Measurements from ENCODE around the gene SYNGR3. TPM values are rescaled to one million over a fixed set of nuclear protein-coding genes. Genes with fewer than 3 reads are reported as not detected.
A peak's percentile ranks its signal among the peaks of the same experiment; 100 is the strongest.

The SYNGR3 gene
- total and polyA plus RNA-seq, 5 donors from 2014 or later = 0.82 to 3.2 (median 1.4) TPM; not detected in 1

GRCh38 chr16:2024032-2024420 lies 34.3 kb downstream of the SYNGR3 start:
- Histone ChIP-seq H3K4me3 (ENCODE audit: low read depth, low read length) (no peak overlapping the region), H3K4me1 (ENCODE audit: control insufficient read depth, insufficient read depth, low read length, poor library complexity, severe bottlenecking) (peaks cover 42% of the 10 kb centered on the region), H3K9me3 (ENCODE audit: control insufficient read depth in 2 of 2, low read length in 2 of 2) (no peaks in the 10 kb centered on the region), H3K36me3 (ENCODE audit: control insufficient read depth, insufficient read depth, low read length) (no peaks in the 10 kb centered on the region), H3K27ac (ENCODE audit: insufficient read depth, low read length, poor library complexity, severe bottlenecking) (no peak overlapping the region), H3K27me3 (ENCODE audit: control insufficient read depth, insufficient read depth, low read length) (no peaks in the 10 kb centered on the region)
- no peaks in the 10 kb centered on the region for H3K9me3 Mint-ChIP-seq
- H3K27ac Mint-ChIP-seq = peak overlapping the region in 1 of 3 donors; percentile 62
- no peaks in the 10 kb centered on the region for H3K36me3 Mint-ChIP-seq
- H3K4me1 Mint-ChIP-seq = peaks cover 0 to 25% (median 6%) of the 10 kb centered on the region in 4 donors
- ATAC-seq (ENCODE audit: low read depth in 2 of 2) (no peak), DNase-seq (no peak)
- H3K27me3 Mint-ChIP-seq = peaks cover 51% of the 10 kb centered on the region
- H3K4me3 Mint-ChIP-seq = peak overlapping the region in 2 of 4 donors; percentile 22 to 52

GRCh38 chr16:2025251-2025650 lies 35.5 kb downstream of the SYNGR3 start:
- Mint-ChIP-seq H3K9me3 (no peaks in the 10 kb centered on the region), H3K36me3 (no peaks in the 10 kb centered on the region), H3K4me3 (peak overlapping the region in 1 of 4 donors; percentile 57), H3K4me1 (peaks cover 0 to 25% (median 6%) of the 10 kb centered on the region in 4 donors), H3K27me3 (peaks cover 50% of the 10 kb centered on the region), H3K27ac (no peak overlapping the region)
- no peaks in the 10 kb centered on the region for H3K36me3 ChIP-seq (ENCODE audit: control insufficient read depth, insufficient read depth, low read length)
- no peak overlapping the region for H3K27ac ChIP-seq (ENCODE audit: insufficient read depth, low read length, poor library complexity, severe bottlenecking)
- ATAC-seq (ENCODE audit: low read depth in 2 of 2) = no peak
- peaks cover 33% of the 10 kb centered on the region for H3K4me1 ChIP-seq (ENCODE audit: control insufficient read depth, insufficient read depth, low read length, poor library complexity, severe bottlenecking)
- no peaks in the 10 kb centered on the region for H3K27me3 ChIP-seq (ENCODE audit: control insufficient read depth, insufficient read depth, low read length)
- DNase-seq = no peak
- no peaks in the 10 kb centered on the region for H3K9me3 ChIP-seq (ENCODE audit: control insufficient read depth in 2 of 2, low read length in 2 of 2)
- H3K4me3 ChIP-seq (ENCODE audit: low read depth, low read length) = no peak overlapping the region

- Histone ChIP-seq H3K36me3 (ENCODE audit: control insufficient read depth, insufficient read depth, low read length) (no peaks in the 10 kb centered on the region), H3K4me3 (ENCODE audit: low read depth, low read length) (no peak overlapping the region), H3K27ac (ENCODE audit: insufficient read depth, low read length, poor library complexity, severe bottlenecking) (no peak overlapping the region), H3K27me3 (ENCODE audit: control insufficient read depth, insufficient read depth, low read length) (no peaks in the 10 kb centered on the region), H3K9me3 (ENCODE audit: control insufficient read depth in 2 of 2, low read length in 2 of 2) (no peaks in the 10 kb centered on the region), H3K4me1 (ENCODE audit: control insufficient read depth, insufficient read depth, low read length, poor library complexity, severe bottlenecking) (peaks cover 29% of the 10 kb centered on the region)
- DNase-seq = no peak
- Mint-ChIP-seq H3K4me1 (peaks cover 0 to 23% (median 6%) of the 10 kb centered on the region in 4 donors), H3K36me3 (no peaks in the 10 kb centered on the region), H3K9me3 (no peaks in the 10 kb centered on the region), H3K4me3 (peak overlapping the region in 3 of 4 donors; percentile 43 to 61 (median 57)), H3K27ac (peak overlapping the region in 1 of 3 donors; percentile 56), H3K27me3 (peaks cover 44% of the 10 kb centered on the region)
- ATAC-seq (ENCODE audit: low read depth in 2 of 2) = no peak
Measured at GRCh38 chr16:2025878-2026460, 36.2 kb downstream of the SYNGR3 start.

GRCh38 chr16:2026461-2027023 lies 36.8 kb downstream of the SYNGR3 start, which contains the start of gene NHERF2:
Gene NHERF2 (plus strand): TSS chr16:2026902. CDS start chr16:2027006, 104 bp downstream.
- H3K9me3 ChIP-seq (ENCODE audit: control insufficient read depth in 2 of 2, low read length in 2 of 2) = no peaks in the 10 kb centered on the region
- Mint-ChIP-seq H3K4me3 (peak within 1 kb of the TSS; percentile 69 to 84 (median 83)), H3K4me1 (peaks cover 0 to 23% (median 6%) of the 10 kb centered on the region in 4 donors), H3K27me3 (peaks cover 38% of the 10 kb centered on the region), H3K36me3 (no peaks in the 10 kb centered on the region), H3K27ac (peak within 1 kb of the TSS in 2 of 3 donors; percentile 31 to 56), H3K9me3 (no peaks in the 10 kb centered on the region)
- no peaks in the 10 kb centered on the region for H3K36me3 ChIP-seq (ENCODE audit: control insufficient read depth, insufficient read depth, low read length)
- H3K27me3 ChIP-seq (ENCODE audit: control insufficient read depth, insufficient read depth, low read length) = no peaks in the 10 kb centered on the region
- H3K4me3 ChIP-seq (ENCODE audit: low read depth, low read length) = no peak within 1 kb of the TSS
- ATAC-seq (ENCODE audit: low read depth in 2 of 2) (peak in 1 of 2 donors; percentile 20), DNase-seq (peak in 1 of 3 donors; percentile 27)
- no peak within 1 kb of the TSS for H3K27ac ChIP-seq (ENCODE audit: insufficient read depth, low read length, poor library complexity, severe bottlenecking)
- peaks cover 29% of the 10 kb centered on the region for H3K4me1 ChIP-seq (ENCODE audit: control insufficient read depth, insufficient read depth, low read length, poor library complexity, severe bottlenecking)

- Mint-ChIP-seq H3K36me3 (no peaks in the 10 kb centered on the region), H3K27ac (peak overlapping the region in 1 of 3 donors; percentile 31), H3K27me3 (peaks cover 32% of the 10 kb centered on the region), H3K9me3 (no peaks in the 10 kb centered on the region), H3K4me3 (peak overlapping the region; percentile 69 to 84 (median 83)), H3K4me1 (peaks cover 0 to 23% (median 6%) of the 10 kb centered on the region in 4 donors)
- DNase-seq = no peak
- no peak overlapping the region for H3K4me3 ChIP-seq (ENCODE audit: low read depth, low read length)
- H3K4me1 ChIP-seq (ENCODE audit: control insufficient read depth, insufficient read depth, low read length, poor library complexity, severe bottlenecking) = peaks cover 29% of the 10 kb centered on the region
- H3K36me3 ChIP-seq (ENCODE audit: control insufficient read depth, insufficient read depth, low read length) = no peaks in the 10 kb centered on the region
- ATAC-seq (ENCODE audit: low read depth in 2 of 2) = peak; percentile 6 to 7
- no peaks in the 10 kb centered on the region for H3K27me3 ChIP-seq (ENCODE audit: control insufficient read depth, insufficient read depth, low read length)
- no peak overlapping the region for H3K27ac ChIP-seq (ENCODE audit: insufficient read depth, low read length, poor library complexity, severe bottlenecking)
- no peaks in the 10 kb centered on the region for H3K9me3 ChIP-seq (ENCODE audit: control insufficient read depth in 2 of 2, low read length in 2 of 2)
Measured at GRCh38 chr16:2027024-2028010, 37.5 kb downstream of the SYNGR3 start.

GRCh38 chr16:2028146-2028545 lies 38.4 kb downstream of the SYNGR3 start:
- no peaks in the 10 kb centered on the region for H3K9me3 Mint-ChIP-seq

GRCh38 chr16:2028620-2029220 lies 39.0 kb downstream of the SYNGR3 start:
- Histone ChIP-seq H3K4me3 (ENCODE audit: low read depth, low read length) (no peak overlapping the region), H3K27ac (ENCODE audit: insufficient read depth, low read length, poor library complexity, severe bottlenecking) (no peak overlapping the region), H3K9me3 (ENCODE audit: control insufficient read depth in 2 of 2, low read length in 2 of 2) (no peaks in the 10 kb centered on the region), H3K36me3 (ENCODE audit: control insufficient read depth, insufficient read depth, low read length) (no peaks in the 10 kb centered on the region), H3K4me1 (ENCODE audit: control insufficient read depth, insufficient read depth, low read length, poor library complexity, severe bottlenecking) (peaks cover 17% of the 10 kb centered on the region), H3K27me3 (ENCODE audit: control insufficient read depth, insufficient read depth, low read length) (no peaks in the 10 kb centered on the region)
- Mint-ChIP-seq H3K4me3 (no peak overlapping the region), H3K9me3 (no peaks in the 10 kb centered on the region), H3K4me1 (peaks cover 0 to 13% (median 2%) of the 10 kb centered on the region in 4 donors), H3K27me3 (peaks cover 21% of the 10 kb centered on the region), H3K36me3 (no peaks in the 10 kb centered on the region), H3K27ac (no peak overlapping the region)
- DNase-seq (no peak), ATAC-seq (ENCODE audit: low read depth in 2 of 2) (no peak)

More at GRCh38 chr16:2028146-2028545, 38.4 kb downstream of the SYNGR3 start:
- Histone ChIP-seq H3K4me3 (ENCODE audit: low read depth, low read length) (no peak overlapping the region), H3K27ac (ENCODE audit: insufficient read depth, low read length, poor library complexity, severe bottlenecking) (no peak overlapping the region), H3K9me3 (ENCODE audit: control insufficient read depth in 2 of 2, low read length in 2 of 2) (no peaks in the 10 kb centered on the region), H3K4me1 (ENCODE audit: control insufficient read depth, insufficient read depth, low read length, poor library complexity, severe bottlenecking) (peaks cover 22% of the 10 kb centered on the region), H3K27me3 (ENCODE audit: control insufficient read depth, insufficient read depth, low read length) (no peaks in the 10 kb centered on the region), H3K36me3 (ENCODE audit: control insufficient read depth, insufficient read depth, low read length) (no peaks in the 10 kb centered on the region)
- Mint-ChIP-seq H3K27ac (peak overlapping the region in 1 of 3 donors; percentile 42), H3K4me3 (peak overlapping the region; percentile 4 to 82 (median 66)), H3K36me3 (no peaks in the 10 kb centered on the region), H3K27me3 (peaks cover 24% of the 10 kb centered on the region), H3K4me1 (peaks cover 0 to 17% (median 3%) of the 10 kb centered on the region in 4 donors)
- DNase-seq (no peak), ATAC-seq (ENCODE audit: low read depth in 2 of 2) (no peak)

Data from CD4-positive, CD25-positive, alpha-beta regulatory T cell (primary cell).